Measurements from ENCODE around the gene HOXD4. TPM values are rescaled to one million over a fixed set of nuclear protein-coding genes. Genes with fewer than 3 reads are reported as not detected.

HOXD4 gene
- total RNA-seq, 1 donor from 2014 or later = not detected

GRCh38 chr2:176150584-176151441, 537 bp upstream of the HOXD4 start:
- TF ChIP-seq CTCF (IDR thresholded peaks at IDR 0.05; ENCODE audit: partially characterized antibody, unreplicated experiment) = no peak
- H3K4me3 Mint-ChIP-seq (ENCODE audit: unreplicated experiment) = no peak overlapping the region
- H3K36me3 Mint-ChIP-seq (ENCODE audit: unreplicated experiment) = no peaks in the 10 kb centered on the region
- peaks cover 46% of the 10 kb centered on the region for H3K27me3 Mint-ChIP-seq (ENCODE audit: unreplicated experiment)
- no peaks in the 10 kb centered on the region for H3K4me1 Mint-ChIP-seq (ENCODE audit: low read depth, unreplicated experiment)
- H3K27ac Mint-ChIP-seq (ENCODE audit: unreplicated experiment) = no peak overlapping the region
- no peak for DNase-seq
- H3K9me3 Mint-ChIP-seq (ENCODE audit: unreplicated experiment) = peaks cover 10% of the 10 kb centered on the region

GRCh38 chr2:176152350-176153181, 1.2 kb downstream of the HOXD4 start:
- H3K4me3 Mint-ChIP-seq (ENCODE audit: unreplicated experiment) = no peak overlapping the region
- DNase-seq = no peak
- no peaks in the 10 kb centered on the region for H3K36me3 Mint-ChIP-seq (ENCODE audit: unreplicated experiment)
- no peak for TF ChIP-seq CTCF (IDR thresholded peaks at IDR 0.05; ENCODE audit: partially characterized antibody, unreplicated experiment)
- no peaks in the 10 kb centered on the region for H3K4me1 Mint-ChIP-seq (ENCODE audit: low read depth, unreplicated experiment)
- H3K27ac Mint-ChIP-seq (ENCODE audit: unreplicated experiment) = no peak overlapping the region
- H3K27me3 Mint-ChIP-seq (ENCODE audit: unreplicated experiment) = peaks cover 43% of the 10 kb centered on the region
- H3K9me3 Mint-ChIP-seq (ENCODE audit: unreplicated experiment) = peaks cover 8% of the 10 kb centered on the region

GRCh38 chr2:176154576-176155252, 3.4 kb downstream of the HOXD4 start:
- Mint-ChIP-seq H3K27me3 (ENCODE audit: unreplicated experiment) (peaks cover 36% of the 10 kb centered on the region), H3K27ac (ENCODE audit: unreplicated experiment) (no peak overlapping the region), H3K4me1 (ENCODE audit: low read depth, unreplicated experiment) (no peaks in the 10 kb centered on the region), H3K36me3 (ENCODE audit: unreplicated experiment) (no peaks in the 10 kb centered on the region), H3K9me3 (ENCODE audit: unreplicated experiment) (peaks cover 8% of the 10 kb centered on the region), H3K4me3 (ENCODE audit: unreplicated experiment) (no peak overlapping the region)
- TF ChIP-seq CTCF (IDR thresholded peaks at IDR 0.05; ENCODE audit: partially characterized antibody, unreplicated experiment) = no peak
- no peak for DNase-seq

- no peaks in the 10 kb centered on the region for H3K36me3 Mint-ChIP-seq (ENCODE audit: unreplicated experiment)
- H3K4me1 Mint-ChIP-seq (ENCODE audit: low read depth, unreplicated experiment) = no peaks in the 10 kb centered on the region
- no peak overlapping the region for H3K27ac Mint-ChIP-seq (ENCODE audit: unreplicated experiment)
- no peak for DNase-seq
- H3K4me3 Mint-ChIP-seq (ENCODE audit: unreplicated experiment) = no peak overlapping the region
- H3K27me3 Mint-ChIP-seq (ENCODE audit: unreplicated experiment) = peaks cover 31% of the 10 kb centered on the region
- TF ChIP-seq CTCF (IDR thresholded peaks at IDR 0.05; ENCODE audit: partially characterized antibody, unreplicated experiment) = no peak
- H3K9me3 Mint-ChIP-seq (ENCODE audit: unreplicated experiment) = peaks cover 8% of the 10 kb centered on the region
Measured at GRCh38 chr2:176155356-176156044, 4.2 kb downstream of the HOXD4 start.

Measured in glutamatergic neuron (in vitro differentiated cells).